Panc1 (cell line): Measurements from ENCODE around the gene OPN4.

Source experiments
- POLR2AphosphoS5 ChIP-seq: IDR thresholded peaks from 2 replicates; pipeline ENCODE4 v1.6.1; 2012; ENCODE audit warnings: mild to moderate bottlenecking, low read depth, low read length, moderate library complexity
- TCF7L2 ChIP-seq: IDR thresholded peaks from 2 replicates; pipeline ENCODE4 v1.6.1; 2011; ENCODE audit warnings: mild to moderate bottlenecking, low read depth, low read length, inconsistent platforms
- TF ChIP-seq, protein P1 (sequence below): fragments of 450-650 bp; IDR thresholded peaks from 2 replicates; pipeline ENCODE4 v1.5.1; 2017; ENCODE audit warnings: mild to moderate bottlenecking
- TF ChIP-seq, protein P2 (sequence below), 2 experiments: IDR thresholded peaks; 2 replicates each; pipeline ENCODE4 v1.6.1; 2011 to 2012; ENCODE audit warnings: low read depth in 2 of 2, control low read depth in 1 of 2, low read length in 1 of 2, mild to moderate bottlenecking in 1 of 2, moderate library complexity in 1 of 2; ENCODE audit not compliant: insufficient read depth in 1 of 2

DNA sequence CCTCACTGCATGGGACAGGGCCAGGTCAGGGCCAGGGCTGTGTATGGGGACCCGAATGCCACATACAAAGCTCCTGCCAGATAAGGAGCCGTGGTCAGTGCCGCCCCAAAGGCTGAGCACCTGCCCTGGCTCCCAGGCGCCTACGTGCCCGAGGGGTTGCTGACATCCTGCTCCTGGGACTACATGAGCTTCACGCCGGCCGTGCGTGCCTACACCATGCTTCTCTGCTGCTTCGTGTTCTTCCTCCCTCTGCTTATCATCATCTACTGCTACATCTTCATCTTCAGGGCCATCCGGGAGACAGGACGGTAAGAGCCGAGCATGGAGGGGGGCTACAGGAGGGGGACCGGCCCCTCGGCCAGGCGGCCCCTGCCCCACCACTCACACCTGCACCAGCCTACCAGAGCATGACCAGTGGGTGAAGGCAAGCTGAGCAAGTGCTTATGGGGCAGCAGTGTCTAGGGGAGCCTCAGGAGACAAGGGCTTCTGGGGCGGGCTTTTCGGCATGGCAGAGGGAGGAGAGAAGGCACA, 4.9 kb downstream of the OPN4 start:
- TF ChIP-seq, protein P1, sequence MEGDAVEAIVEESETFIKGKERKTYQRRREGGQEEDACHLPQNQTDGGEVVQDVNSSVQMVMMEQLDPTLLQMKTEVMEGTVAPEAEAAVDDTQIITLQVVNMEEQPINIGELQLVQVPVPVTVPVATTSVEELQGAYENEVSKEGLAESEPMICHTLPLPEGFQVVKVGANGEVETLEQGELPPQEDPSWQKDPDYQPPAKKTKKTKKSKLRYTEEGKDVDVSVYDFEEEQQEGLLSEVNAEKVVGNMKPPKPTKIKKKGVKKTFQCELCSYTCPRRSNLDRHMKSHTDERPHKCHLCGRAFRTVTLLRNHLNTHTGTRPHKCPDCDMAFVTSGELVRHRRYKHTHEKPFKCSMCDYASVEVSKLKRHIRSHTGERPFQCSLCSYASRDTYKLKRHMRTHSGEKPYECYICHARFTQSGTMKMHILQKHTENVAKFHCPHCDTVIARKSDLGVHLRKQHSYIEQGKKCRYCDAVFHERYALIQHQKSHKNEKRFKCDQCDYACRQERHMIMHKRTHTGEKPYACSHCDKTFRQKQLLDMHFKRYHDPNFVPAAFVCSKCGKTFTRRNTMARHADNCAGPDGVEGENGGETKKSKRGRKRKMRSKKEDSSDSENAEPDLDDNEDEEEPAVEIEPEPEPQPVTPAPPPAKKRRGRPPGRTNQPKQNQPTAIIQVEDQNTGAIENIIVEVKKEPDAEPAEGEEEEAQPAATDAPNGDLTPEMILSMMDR, result no peak
- TF ChIP-seq POLR2AphosphoS5 (no peak), TCF7L2 (no peak)
- TF ChIP-seq, protein P2, sequence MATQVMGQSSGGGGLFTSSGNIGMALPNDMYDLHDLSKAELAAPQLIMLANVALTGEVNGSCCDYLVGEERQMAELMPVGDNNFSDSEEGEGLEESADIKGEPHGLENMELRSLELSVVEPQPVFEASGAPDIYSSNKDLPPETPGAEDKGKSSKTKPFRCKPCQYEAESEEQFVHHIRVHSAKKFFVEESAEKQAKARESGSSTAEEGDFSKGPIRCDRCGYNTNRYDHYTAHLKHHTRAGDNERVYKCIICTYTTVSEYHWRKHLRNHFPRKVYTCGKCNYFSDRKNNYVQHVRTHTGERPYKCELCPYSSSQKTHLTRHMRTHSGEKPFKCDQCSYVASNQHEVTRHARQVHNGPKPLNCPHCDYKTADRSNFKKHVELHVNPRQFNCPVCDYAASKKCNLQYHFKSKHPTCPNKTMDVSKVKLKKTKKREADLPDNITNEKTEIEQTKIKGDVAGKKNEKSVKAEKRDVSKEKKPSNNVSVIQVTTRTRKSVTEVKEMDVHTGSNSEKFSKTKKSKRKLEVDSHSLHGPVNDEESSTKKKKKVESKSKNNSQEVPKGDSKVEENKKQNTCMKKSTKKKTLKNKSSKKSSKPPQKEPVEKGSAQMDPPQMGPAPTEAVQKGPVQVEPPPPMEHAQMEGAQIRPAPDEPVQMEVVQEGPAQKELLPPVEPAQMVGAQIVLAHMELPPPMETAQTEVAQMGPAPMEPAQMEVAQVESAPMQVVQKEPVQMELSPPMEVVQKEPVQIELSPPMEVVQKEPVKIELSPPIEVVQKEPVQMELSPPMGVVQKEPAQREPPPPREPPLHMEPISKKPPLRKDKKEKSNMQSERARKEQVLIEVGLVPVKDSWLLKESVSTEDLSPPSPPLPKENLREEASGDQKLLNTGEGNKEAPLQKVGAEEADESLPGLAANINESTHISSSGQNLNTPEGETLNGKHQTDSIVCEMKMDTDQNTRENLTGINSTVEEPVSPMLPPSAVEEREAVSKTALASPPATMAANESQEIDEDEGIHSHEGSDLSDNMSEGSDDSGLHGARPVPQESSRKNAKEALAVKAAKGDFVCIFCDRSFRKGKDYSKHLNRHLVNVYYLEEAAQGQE (IDR thresholded peaks at IDR 0.05; ENCODE audit: insufficient read depth in 1 of 2, low read depth in 2 of 2, low read length in 1 of 2), result no peak
